Measurements from ENCODE around the gene CES2.
"Not testable (repeated sequence)": the region's sequence is repeated elsewhere in the genome, so short reads cannot be mapped to it uniquely, and the experiment has no call there.

Gene CES2

GRCh38 chr16:66970775-66971720 lies 35.7 kb downstream of the CES2 start:
- TF ChIP-seq BACH2 (CRISPR knock-in tag; IDR thresholded peaks at IDR 0.05; ENCODE audit: borderline replicate concordance), result no peak
- TF ChIP-seq ZNF70 (CRISPR knock-in tag; IDR thresholded peaks at IDR 0.05), result no peak
- TF ChIP-seq, protein P1, sequence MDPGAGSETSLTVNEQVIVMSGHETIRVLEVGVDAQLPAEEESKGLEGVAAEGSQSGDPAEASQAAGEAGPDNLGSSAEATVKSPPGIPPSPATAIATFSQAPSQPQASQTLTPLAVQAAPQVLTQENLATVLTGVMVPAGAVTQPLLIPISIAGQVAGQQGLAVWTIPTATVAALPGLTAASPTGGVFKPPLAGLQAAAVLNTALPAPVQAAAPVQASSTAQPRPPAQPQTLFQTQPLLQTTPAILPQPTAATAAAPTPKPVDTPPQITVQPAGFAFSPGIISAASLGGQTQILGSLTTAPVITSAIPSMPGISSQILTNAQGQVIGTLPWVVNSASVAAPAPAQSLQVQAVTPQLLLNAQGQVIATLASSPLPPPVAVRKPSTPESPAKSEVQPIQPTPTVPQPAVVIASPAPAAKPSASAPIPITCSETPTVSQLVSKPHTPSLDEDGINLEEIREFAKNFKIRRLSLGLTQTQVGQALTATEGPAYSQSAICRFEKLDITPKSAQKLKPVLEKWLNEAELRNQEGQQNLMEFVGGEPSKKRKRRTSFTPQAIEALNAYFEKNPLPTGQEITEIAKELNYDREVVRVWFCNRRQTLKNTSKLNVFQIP (CRISPR knock-in tag; IDR thresholded peaks at IDR 0.05; ENCODE audit: borderline replicate concordance, low read depth), result no peak
- no peak for ATAC-seq

GRCh38 chr16:66972983-66973382 lies 37.7 kb downstream of the CES2 start:
- TF ChIP-seq ZNF70 (CRISPR knock-in tag; IDR thresholded peaks at IDR 0.05), result no peak
- no peak for TF ChIP-seq OSR1 (CRISPR knock-in tag; IDR thresholded peaks at IDR 0.05)
- no peak for TF ChIP-seq ZNF565 (CRISPR knock-in tag; conservative IDR thresholded peaks at IDR 0.05; ENCODE audit: low read depth)
- no peak for TF ChIP-seq TCF4 (CRISPR knock-in tag; IDR thresholded peaks at IDR 0.05; ENCODE audit: borderline replicate concordance)
- TF ChIP-seq ESRRG (CRISPR knock-in tag; IDR thresholded peaks at IDR 0.05), result no peak
- no peak for TF ChIP-seq ZFP30 (CRISPR knock-in tag; IDR thresholded peaks at IDR 0.05)
- TF ChIP-seq CSDC2 (CRISPR knock-in tag; IDR thresholded peaks at IDR 0.05), result no peak
- no peak for TF ChIP-seq CSRNP3 (CRISPR knock-in tag; IDR thresholded peaks at IDR 0.05)
- TF ChIP-seq BACH2 (CRISPR knock-in tag; IDR thresholded peaks at IDR 0.05; ENCODE audit: borderline replicate concordance), result no peak
- ATAC-seq, result no peak

DNA sequence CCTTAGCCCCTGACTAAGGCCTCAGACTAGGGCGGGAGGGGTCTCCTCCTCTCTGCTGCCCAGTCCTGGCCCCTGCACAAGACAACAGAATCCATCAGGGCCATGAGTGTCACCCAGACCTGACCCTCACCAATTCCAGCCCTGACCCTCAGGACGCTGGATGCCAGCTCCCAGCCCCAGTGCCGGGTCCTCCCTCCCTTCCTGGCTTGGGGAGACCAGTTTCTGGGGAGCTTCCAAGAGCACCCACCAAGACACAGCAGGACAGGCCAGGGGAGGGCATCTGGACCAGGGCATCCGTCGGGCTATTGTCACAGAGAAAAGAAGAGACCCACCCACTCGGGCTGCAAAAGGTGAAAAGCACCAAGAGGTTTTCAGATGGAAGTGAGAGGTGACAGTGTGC lies 38.4 kb downstream of the CES2 start:
- ATAC-seq, result no peak
- TF ChIP-seq ZNF8 (CRISPR knock-in tag; IDR thresholded peaks at IDR 0.05) (no peak), GLIS3 (CRISPR knock-in tag; IDR thresholded peaks at IDR 0.05) (no peak), RARB (CRISPR knock-in tag; IDR thresholded peaks at IDR 0.05) (no peak), ESRRG (CRISPR knock-in tag; IDR thresholded peaks at IDR 0.05) (no peak), CSRNP3 (CRISPR knock-in tag; IDR thresholded peaks at IDR 0.05) (no peak), TOX (CRISPR knock-in tag; IDR thresholded peaks at IDR 0.05; ENCODE audit: borderline replicate concordance) (no peak), OSR1 (CRISPR knock-in tag; IDR thresholded peaks at IDR 0.05) (no peak), CREB5 (CRISPR knock-in tag; IDR thresholded peaks at IDR 0.05; ENCODE audit: low read depth) (no peak), TCF4 (CRISPR knock-in tag; IDR thresholded peaks at IDR 0.05; ENCODE audit: borderline replicate concordance) (no peak), BACH2 (CRISPR knock-in tag; IDR thresholded peaks at IDR 0.05; ENCODE audit: borderline replicate concordance) (no peak), ISL1 (CRISPR knock-in tag; IDR thresholded peaks at IDR 0.05) (no peak), TSHZ2 (CRISPR knock-in tag; IDR thresholded peaks at IDR 0.05) (no peak), ZFP30 (CRISPR knock-in tag; IDR thresholded peaks at IDR 0.05) (no peak)
- TF ChIP-seq, protein P2, sequence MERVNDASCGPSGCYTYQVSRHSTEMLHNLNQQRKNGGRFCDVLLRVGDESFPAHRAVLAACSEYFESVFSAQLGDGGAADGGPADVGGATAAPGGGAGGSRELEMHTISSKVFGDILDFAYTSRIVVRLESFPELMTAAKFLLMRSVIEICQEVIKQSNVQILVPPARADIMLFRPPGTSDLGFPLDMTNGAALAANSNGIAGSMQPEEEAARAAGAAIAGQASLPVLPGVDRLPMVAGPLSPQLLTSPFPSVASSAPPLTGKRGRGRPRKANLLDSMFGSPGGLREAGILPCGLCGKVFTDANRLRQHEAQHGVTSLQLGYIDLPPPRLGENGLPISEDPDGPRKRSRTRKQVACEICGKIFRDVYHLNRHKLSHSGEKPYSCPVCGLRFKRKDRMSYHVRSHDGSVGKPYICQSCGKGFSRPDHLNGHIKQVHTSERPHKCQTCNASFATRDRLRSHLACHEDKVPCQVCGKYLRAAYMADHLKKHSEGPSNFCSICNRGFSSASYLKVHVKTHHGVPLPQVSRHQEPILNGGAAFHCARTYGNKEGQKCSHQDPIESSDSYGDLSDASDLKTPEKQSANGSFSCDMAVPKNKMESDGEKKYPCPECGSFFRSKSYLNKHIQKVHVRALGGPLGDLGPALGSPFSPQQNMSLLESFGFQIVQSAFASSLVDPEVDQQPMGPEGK (CRISPR knock-in tag; IDR thresholded peaks at IDR 0.05; ENCODE audit: borderline replicate concordance), result no peak

DNA sequence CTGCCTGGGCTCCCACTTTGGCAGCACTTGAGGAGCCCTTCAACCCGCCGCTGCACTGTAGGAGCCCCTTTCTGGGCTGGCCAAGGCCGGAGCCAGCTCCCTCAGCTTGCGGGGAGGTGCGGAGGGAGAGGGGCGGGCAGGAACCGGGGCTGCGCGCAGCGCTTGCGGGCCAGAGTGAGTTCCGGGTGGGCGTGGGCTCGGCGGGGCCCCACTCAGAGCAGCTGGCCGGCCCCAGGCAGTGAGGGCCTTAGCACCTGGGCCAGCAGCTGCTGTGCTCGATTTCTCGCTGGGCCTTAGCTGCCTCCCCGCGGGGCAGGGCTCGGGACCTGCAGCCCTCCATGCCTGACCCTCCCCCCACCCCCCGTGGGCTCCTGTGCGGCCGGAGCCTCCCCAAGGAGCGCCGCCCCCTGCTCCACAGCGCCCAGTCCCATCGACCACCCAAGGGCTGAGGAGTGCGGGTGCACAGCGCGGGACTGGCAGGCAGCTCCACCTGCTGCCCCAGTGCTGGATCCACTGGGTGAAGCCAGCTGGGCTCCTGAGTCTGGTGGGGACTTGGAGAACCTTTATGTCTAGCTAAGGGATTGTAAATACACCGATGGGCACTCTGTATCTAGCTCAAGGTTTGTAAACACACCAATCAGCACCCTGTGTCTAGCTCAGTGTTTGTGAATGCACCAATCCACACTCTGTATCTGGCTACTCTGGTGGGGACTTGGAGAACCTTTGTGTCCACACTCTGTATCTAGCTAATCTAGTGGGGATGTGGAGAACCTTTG lies 39.0 kb downstream of the CES2 start:
- not testable (repeated sequence) for ATAC-seq

DNA sequence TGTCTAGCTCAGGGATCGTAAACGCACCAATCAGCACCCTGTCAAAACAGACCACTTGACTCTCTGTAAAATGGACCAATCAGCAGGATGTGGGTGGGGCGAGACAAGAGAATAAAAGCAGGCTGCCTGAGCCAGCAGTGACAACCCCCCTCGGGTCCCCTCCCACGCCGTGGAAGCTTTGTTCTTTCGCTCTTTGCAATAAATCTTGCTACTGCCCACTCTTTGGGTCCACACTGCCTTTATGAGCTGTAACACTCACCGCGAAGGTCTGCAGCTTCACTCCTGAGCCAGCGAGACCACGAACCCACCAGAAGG lies 39.6 kb downstream of the CES2 start:
- not testable (repeated sequence) for ATAC-seq

Measured in SK-N-SH treated with all-trans-retinoic acid at 6 μM for 48 hours (cell line).